Upper lobe of left lung (tissue), 4 donors: Measurements from ENCODE around the gene CCDC7.

ENCODE experiments used
- CTCF ChIP-seq, 6 experiments: fragments of 450-650 bp in 4 of 6; fragments of 200-600 bp in 2 of 6; sonication (generic) in 2 of 6; IDR thresholded peaks; one replicate each; pipeline ENCODE4 v1.5.1; 2016 to 2019; ENCODE audit warnings: antibody characterized with exemption in 6 of 6
- EP300 ChIP-seq, 4 donors: sonication (generic); formaldehyde crosslinking; IDR thresholded peaks; one replicate each; pipeline ENCODE4 v1.5.1; 2017; ENCODE audit warnings: antibody characterized with exemption in 4 of 4, control low read depth in 2 of 4
- POLR2A ChIP-seq, 4 donors: fragments of 450-650 bp; IDR thresholded peaks; one replicate each; pipeline ENCODE4 v1.5.1; 2016 to 2017; ENCODE audit warnings: antibody characterized with exemption in 4 of 4, mild to moderate bottlenecking in 2 of 4
- POLR2AphosphoS5 ChIP-seq, 2 donors: sonication (generic); formaldehyde crosslinking; IDR thresholded peaks; one replicate each; pipeline ENCODE4 v1.5.1; 2017; ENCODE audit warnings: antibody characterized with exemption in 2 of 2

- no peak for TF ChIP-seq POLR2A (IDR thresholded peaks at IDR 0.05)
- no peak for TF ChIP-seq CTCF (IDR thresholded peaks at IDR 0.05)
- no peak for TF ChIP-seq EP300 (IDR thresholded peaks at IDR 0.05)
- TF ChIP-seq POLR2AphosphoS5 (IDR thresholded peaks at IDR 0.05): no peak
Observed at GRCh38 chr10:32889631-32890212, 443.8 kb downstream of the CCDC7 start.
